Gastrocnemius medialis (tissue), 4 donors: ENCODE measurements around the gene ZNF112. TPM values are rescaled to one million over a fixed set of nuclear protein-coding genes. Genes with fewer than 3 reads are reported as not detected.
A peak's percentile ranks its signal among the peaks of the same experiment; 100 is the strongest.

Source experiments
- ATAC-seq, 2 donors: fragments of 150-250 bp; one replicate each; pipeline ENCODE4 v1.9.1; 2016
- DNase-seq, 2 donors: peaks; one replicate each; pipeline ENCODE4 v3.0.0-alpha.2; 2019
- H3K27ac ChIP-seq, 4 donors: fragments of 200-600 bp; sonication (generic); 1 replicate in 1 of 4; 2 replicates in 3 of 4; pipeline ENCODE4 v1.5.1; 2016 to 2018; ENCODE audit warnings: mild to moderate bottlenecking in 2 of 4, moderate library complexity in 1 of 4
- H3K27me3 ChIP-seq, 3 donors: fragments of 200-600 bp; sonication (generic) in 2 of 3; 1 replicate in 1 of 3; 2 replicates in 2 of 3; pipeline versions ENCODE4 v1.5.1 to v1.6.0; 2016 to 2019; ENCODE audit warnings: mild to moderate bottlenecking in 1 of 3, moderate library complexity in 1 of 3
- H3K36me3 ChIP-seq, 2 donors: fragments of 200-600 bp; sonication (generic) in 1 of 2; one replicate each; pipeline ENCODE4 v1.5.1; 2017 to 2018
- H3K4me1 ChIP-seq, 2 donors: fragments of 200-600 bp; sonication (generic) in 1 of 2; one replicate each; pipeline ENCODE4 v1.5.1; 2016 to 2017; ENCODE audit warnings: mild to moderate bottlenecking in 2 of 2
- H3K4me3 ChIP-seq, 4 donors: fragments of 200-600 bp; sonication (generic) in 3 of 4; 1 replicate in 1 of 4; 2 replicates in 3 of 4; pipeline ENCODE4 v1.5.1; 2016 to 2019; ENCODE audit warnings: mild to moderate bottlenecking in 2 of 4
- H3K9me3 ChIP-seq, 3 donors: fragments of 200-600 bp; sonication (generic) in 2 of 3; 1 replicate in 1 of 3; 2 replicates in 2 of 3; pipeline ENCODE4 v1.5.1; 2016 to 2019
- CTCF ChIP-seq, 5 experiments: fragments of 450-650 bp in 3 of 5; fragments of 200-600 bp in 2 of 5; sonication (generic) in 2 of 5; IDR thresholded peaks in 4 of 5; conservative IDR thresholded peaks in 1 of 5; 1 replicate in 4 of 5; 2 replicates in 1 of 5; pipeline ENCODE4 v1.5.1; 2016 to 2019; ENCODE audit warnings: antibody characterized with exemption in 5 of 5, mild to moderate bottlenecking in 3 of 5, moderate library complexity in 3 of 5
- POLR2A ChIP-seq, 2 donors: fragments of 450-650 bp; IDR thresholded peaks; one replicate each; pipeline ENCODE4 v1.6.1; 2017; ENCODE audit warnings: antibody characterized with exemption in 2 of 2, mild to moderate bottlenecking in 2 of 2, moderate library complexity in 2 of 2
- in situ Hi-C, 4 donors: fragments of 200-750 bp; cut with MboI; loops; one replicate each; pipeline versions ENCODE4 v1.15.0 to v1.8.0; 2017; ENCODE audit warnings: low sequenced_read_pairs in 4 of 4
- intact Hi-C: fragments of 100-400 bp; cut with DNase I; formaldehyde crosslinking; loops from one replicate; pipeline ENCODE4 v1.15.1; 2023; ENCODE audit warnings: low total_unique reads
- total RNA-seq, 4 donors: library from RNA; depleted of rRNA; stranded (reverse); fragments of >200 nt; gene quantifications; one replicate each; pipeline versions ENCODE4 v1.1.0 to v1.2.3, GENCODE V29; 2016

Gene ZNF112
- total RNA-seq, 4 donors from 2014 or later = 0.78 to 4.0 (median 1.6) TPM

- no peak for TF ChIP-seq POLR2A (IDR thresholded peaks at IDR 0.05)
- TF ChIP-seq CTCF (IDR thresholded peaks at IDR 0.05 in 4 of 5, conservative IDR thresholded peaks at IDR 0.05 in 1 of 5) = no peak
- Histone ChIP-seq H3K9me3 (peaks cover 0 to 21% (median 4%) of the 10 kb centered on the region in 3 donors), H3K4me1 (peaks cover 3 to 12% of the 10 kb centered on the region in 2 donors), H3K27me3 (no peaks in the 10 kb centered on the region), H3K4me3 (no peak overlapping the region), H3K36me3 (peaks cover 0 to 5% of the 10 kb centered on the region in 2 donors), H3K27ac (no peak overlapping the region)
- intact Hi-C loops = no loop called here
- in situ Hi-C loops = loop anchor here in 2 of 4 donors (10.0 kb wide), 2 partner anchors 193 to 197 kb away; partner anchors contain the start of genes ZNF225 (in 2 of the 2) and ZNF180 (in 1 of the 2)
- DNase-seq (no peak), ATAC-seq (no peak)
These were observed 48.5 kb downstream of the ZNF112 start for GRCh38 chr19:44308011-44308410.

- intact Hi-C loops = no loop called here
- ATAC-seq = no peak
- H3K9me3 ChIP-seq = peaks cover 0 to 18% (median 4%) of the 10 kb centered on the region in 3 donors
- in situ Hi-C loops = loop anchor here in 2 of 4 donors (10.0 kb wide), 2 partner anchors 191 to 199 kb away; partner anchors contain the start of genes ZNF225 (in 2 of the 2) and ZNF180 (in 1 of the 2)
- no peak for TF ChIP-seq POLR2A (IDR thresholded peaks at IDR 0.05)
- TF ChIP-seq CTCF (IDR thresholded peaks at IDR 0.05 in 4 of 5, conservative IDR thresholded peaks at IDR 0.05 in 1 of 5) = no peak
- no peak for DNase-seq
- H3K4me3 ChIP-seq = no peak overlapping the region
- H3K36me3 ChIP-seq = peaks cover 0 to 19% of the 10 kb centered on the region in 2 donors
- no peaks in the 10 kb centered on the region for H3K27me3 ChIP-seq
- no peak overlapping the region for H3K27ac ChIP-seq
- peaks cover 3 to 12% of the 10 kb centered on the region in 2 donors for H3K4me1 ChIP-seq
These were observed 50.2 kb downstream of the ZNF112 start for GRCh38 chr19:44306283-44306682.

- H3K27ac ChIP-seq = peak overlapping the region in 2 of 4 donors; percentile 83 to 87
These were observed 51.0 kb downstream of the ZNF112 start for GRCh38 chr19:44305457-44305856.

GRCh38 chr19:44304659-44305193, 51.8 kb downstream of the ZNF112 start, which contains the start of gene ZNF235:
ZNF235 (minus strand) TSS chr19:44305025; CDS start chr19:44303404, 1,621 bp downstream.
- DNase-seq (peak; percentile 88 to 94), ATAC-seq (peak; percentile 100)
- in situ Hi-C loops (loop anchor here in 2 of 4 donors (10.0 kb wide), 2 partner anchors 190 to 200 kb away; partner anchors contain the start of genes ZNF225 (in 2 of the 2) and ZNF180 (in 1 of the 2)), intact Hi-C loops (loop anchor here (1.0 to 2.0 kb wide), 6 partner anchors 52 to 302 kb away; partner anchors contain the start of genes ZNF112, ZNF225, ZNF226 and ZNF227)
- Histone ChIP-seq H3K36me3 (peaks cover 0 to 33% of the 10 kb centered on the region in 2 donors), H3K27me3 (no peaks in the 10 kb centered on the region), H3K27ac (peak within 1 kb of the TSS; percentile 77 to 87 (median 82)), H3K4me3 (peak within 1 kb of the TSS; percentile 64 to 86 (median 78)), H3K9me3 (peaks cover 0 to 18% (median 4%) of the 10 kb centered on the region in 3 donors), H3K4me1 (peaks cover 3 to 12% of the 10 kb centered on the region in 2 donors)
- TF ChIP-seq POLR2A (IDR thresholded peaks at IDR 0.05) (peak in 1 of 2 donors; percentile 42), CTCF (IDR thresholded peaks at IDR 0.05 in 4 of 5, conservative IDR thresholded peaks at IDR 0.05 in 1 of 5) (no peak)

More at GRCh38 chr19:44305457-44305856, 51.0 kb downstream of the ZNF112 start:
- Histone ChIP-seq H3K36me3 (peaks cover 0 to 26% of the 10 kb centered on the region in 2 donors), H3K27me3 (no peaks in the 10 kb centered on the region), H3K4me3 (peak overlapping the region in 3 of 4 donors; percentile 64 to 86 (median 82)), H3K9me3 (peaks cover 0 to 18% (median 4%) of the 10 kb centered on the region in 3 donors), H3K4me1 (peaks cover 3 to 12% of the 10 kb centered on the region in 2 donors)
- TF ChIP-seq CTCF (IDR thresholded peaks at IDR 0.05 in 4 of 5, conservative IDR thresholded peaks at IDR 0.05 in 1 of 5) (no peak), POLR2A (IDR thresholded peaks at IDR 0.05) (no peak)
- ATAC-seq = no peak
- in situ Hi-C loops (loop anchor here in 2 of 4 donors (10.0 kb wide), 2 partner anchors 191 to 199 kb away; partner anchors contain the start of genes ZNF225 (in 2 of the 2) and ZNF180 (in 1 of the 2)), intact Hi-C loops (loop anchor here (1.0 to 2.0 kb wide), 4 partner anchors 93 to 303 kb away; partner anchors contain the start of genes ZNF225, ZNF226, ZNF227 and ZNF230)
- DNase-seq = no peak
